Measurements from ENCODE around the gene ANKH.
"Not testable (repeated sequence)": the region's sequence is repeated elsewhere in the genome, so short reads cannot be mapped to it uniquely, and the experiment has no call there.

The ANKH gene

GRCh38 chr5:14871214-14872069, at the start of gene ANKH:
ANKH (minus strand) TSS chr5:14871778; CDS start chr5:14871447, 331 bp downstream.
- intact Hi-C loops (cut with micrococcal nuclease): loop anchor here (2.0 to 5.0 kb wide), 5 partner anchors 59 to 204 kb away; no protein-coding TSS in a partner anchor
- Mint-ChIP-seq H3K27me3 (peaks cover 27% of the 10 kb centered on the region), H3K36me3 (ENCODE audit: low read depth) (peaks cover 19% of the 10 kb centered on the region), H3K27ac (peak within 1 kb of the TSS; percentile 83), H3K4me1 (ENCODE audit: low read depth) (peaks cover 21% of the 10 kb centered on the region), H3K9me3 (no peaks in the 10 kb centered on the region), H3K4me3 (peak within 1 kb of the TSS; percentile 93)

GRCh38 chr5:14920121-14920520, 48.5 kb upstream of the ANKH start:
- intact Hi-C loops (cut with micrococcal nuclease): no loop called here

DNA sequence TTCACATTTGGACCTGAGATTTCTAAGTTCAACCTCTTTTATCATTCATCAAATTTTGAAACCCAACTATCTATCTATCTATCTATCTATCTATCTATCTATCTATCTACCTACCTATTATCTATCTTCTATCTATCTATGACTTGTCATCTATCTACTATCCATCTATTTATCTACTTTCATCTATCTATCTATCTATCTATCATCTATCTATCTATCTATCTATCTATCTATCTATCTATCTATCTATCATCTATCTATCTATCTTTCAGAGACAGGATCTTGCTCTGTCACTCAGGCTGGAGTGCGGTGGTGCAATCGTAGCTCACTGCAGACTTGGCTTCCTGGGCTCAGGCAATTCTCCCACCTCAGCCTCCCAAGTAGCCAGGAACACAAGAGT, 47.5 kb upstream of the ANKH start:
- H3K9me3 Mint-ChIP-seq; H3K36me3 Mint-ChIP-seq (ENCODE audit: low read depth); intact Hi-C loops (cut with micrococcal nuclease); H3K4me3 Mint-ChIP-seq; H3K4me1 Mint-ChIP-seq (ENCODE audit: low read depth); H3K27ac Mint-ChIP-seq: not testable (repeated sequence)
- H3K27me3 Mint-ChIP-seq: peaks cover 13% of the 10 kb centered on the region

More at GRCh38 chr5:14920121-14920520, 48.5 kb upstream of the ANKH start:
- Mint-ChIP-seq H3K36me3 (ENCODE audit: low read depth) (no peaks in the 10 kb centered on the region), H3K4me3 (no peak overlapping the region), H3K4me1 (ENCODE audit: low read depth) (no peaks in the 10 kb centered on the region), H3K27me3 (peaks cover 16% of the 10 kb centered on the region), H3K27ac (no peak overlapping the region), H3K9me3 (no peaks in the 10 kb centered on the region)

GRCh38 chr5:14917719-14918118, 46.1 kb upstream of the ANKH start:
- Mint-ChIP-seq H3K4me3 (no peak overlapping the region), H3K36me3 (ENCODE audit: low read depth) (no peaks in the 10 kb centered on the region), H3K9me3 (no peaks in the 10 kb centered on the region), H3K27ac (no peak overlapping the region), H3K27me3 (peaks cover 13% of the 10 kb centered on the region), H3K4me1 (ENCODE audit: low read depth) (no peaks in the 10 kb centered on the region)
- intact Hi-C loops (cut with micrococcal nuclease): no loop called here

- H3K9me3 Mint-ChIP-seq: no peaks in the 10 kb centered on the region
- H3K4me3 Mint-ChIP-seq: no peak overlapping the region
- no peaks in the 10 kb centered on the region for H3K4me1 Mint-ChIP-seq (ENCODE audit: low read depth)
- H3K27ac Mint-ChIP-seq: no peak overlapping the region
- H3K27me3 Mint-ChIP-seq: peaks cover 12% of the 10 kb centered on the region
- intact Hi-C loops (cut with micrococcal nuclease): no loop called here
- no peaks in the 10 kb centered on the region for H3K36me3 Mint-ChIP-seq (ENCODE audit: low read depth)
Observed at GRCh38 chr5:14915291-14915952, 43.8 kb upstream of the ANKH start.

DNA sequence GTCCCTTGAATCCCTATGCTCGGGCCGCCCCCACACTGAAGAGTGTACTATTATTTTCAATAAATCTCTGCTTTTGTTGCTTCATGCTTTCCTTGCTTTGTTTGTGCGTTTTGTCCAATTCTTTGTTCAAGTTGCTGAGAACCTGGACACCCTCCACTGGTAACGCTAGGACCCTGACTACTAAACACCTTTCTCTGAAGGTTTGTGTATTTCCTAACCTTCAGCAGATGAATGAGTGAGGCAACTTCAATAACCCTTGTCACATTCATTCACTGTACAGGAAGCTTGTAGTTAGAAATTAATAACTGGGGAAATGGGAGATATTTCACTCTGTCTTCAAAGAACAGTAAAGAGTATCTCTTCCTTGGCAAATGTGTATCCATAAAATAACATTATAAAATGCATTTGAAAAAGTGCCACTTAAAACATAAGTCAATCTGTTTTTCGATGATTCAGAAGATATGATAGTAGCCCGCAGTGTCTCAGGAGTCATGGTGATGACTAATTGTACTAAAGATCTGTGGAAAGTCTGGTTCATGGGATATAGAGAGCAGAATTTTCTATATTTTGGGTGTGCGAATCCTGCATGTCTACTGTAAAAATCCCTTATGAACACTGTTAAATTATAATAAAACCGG, 43.2 kb upstream of the ANKH start:
- no peaks in the 10 kb centered on the region for H3K9me3 Mint-ChIP-seq
- intact Hi-C loops (cut with micrococcal nuclease): no loop called here
- no peaks in the 10 kb centered on the region for H3K36me3 Mint-ChIP-seq (ENCODE audit: low read depth)
- H3K27ac Mint-ChIP-seq: no peak overlapping the region
- H3K27me3 Mint-ChIP-seq: peaks cover 13% of the 10 kb centered on the region
- H3K4me1 Mint-ChIP-seq (ENCODE audit: low read depth): no peaks in the 10 kb centered on the region
- H3K4me3 Mint-ChIP-seq: no peak overlapping the region

- intact Hi-C loops (cut with micrococcal nuclease): no loop called here
- H3K9me3 Mint-ChIP-seq: no peaks in the 10 kb centered on the region
- peaks cover 13% of the 10 kb centered on the region for H3K27me3 Mint-ChIP-seq
- H3K36me3 Mint-ChIP-seq (ENCODE audit: low read depth): no peaks in the 10 kb centered on the region
- no peaks in the 10 kb centered on the region for H3K4me1 Mint-ChIP-seq (ENCODE audit: low read depth)
- no peak overlapping the region for H3K4me3 Mint-ChIP-seq
- H3K27ac Mint-ChIP-seq: no peak overlapping the region
Observed at GRCh38 chr5:14914193-14914592, 42.6 kb upstream of the ANKH start.

- intact Hi-C loops (cut with micrococcal nuclease): no loop called here
- no peak overlapping the region for H3K27ac Mint-ChIP-seq
- H3K9me3 Mint-ChIP-seq: no peaks in the 10 kb centered on the region
- peaks cover 15% of the 10 kb centered on the region for H3K27me3 Mint-ChIP-seq
- no peak overlapping the region for H3K4me3 Mint-ChIP-seq
- H3K36me3 Mint-ChIP-seq (ENCODE audit: low read depth): no peaks in the 10 kb centered on the region
- H3K4me1 Mint-ChIP-seq (ENCODE audit: low read depth): no peaks in the 10 kb centered on the region
Observed at GRCh38 chr5:14913096-14913495, 41.5 kb upstream of the ANKH start.

DNA sequence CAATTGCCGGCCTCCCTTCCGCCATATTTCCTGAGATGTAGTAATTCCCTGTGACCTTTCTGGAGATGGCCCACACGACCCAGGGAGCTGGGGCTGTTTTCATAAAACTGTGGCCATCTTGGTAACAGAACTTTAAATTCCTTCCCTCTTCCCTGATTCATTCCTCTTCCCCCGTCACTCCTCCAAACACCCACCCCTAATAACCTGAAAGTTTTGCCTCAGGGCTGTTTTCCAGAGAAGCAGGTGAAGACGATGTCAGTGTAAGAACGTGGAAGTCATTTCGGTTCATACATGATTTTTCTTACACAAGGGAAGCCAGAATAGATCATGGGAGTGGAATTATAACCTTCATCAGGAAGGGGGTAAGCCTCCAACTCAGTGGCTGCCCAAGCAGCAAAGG, 40.6 kb upstream of the ANKH start:
- H3K36me3 Mint-ChIP-seq (ENCODE audit: low read depth): no peaks in the 10 kb centered on the region
- intact Hi-C loops (cut with micrococcal nuclease): no loop called here
- H3K9me3 Mint-ChIP-seq: no peaks in the 10 kb centered on the region
- H3K4me1 Mint-ChIP-seq (ENCODE audit: low read depth): no peaks in the 10 kb centered on the region
- no peak overlapping the region for H3K4me3 Mint-ChIP-seq
- H3K27ac Mint-ChIP-seq: no peak overlapping the region
- H3K27me3 Mint-ChIP-seq: peaks cover 12% of the 10 kb centered on the region

GRCh38 chr5:14909369-14909768, 37.8 kb upstream of the ANKH start:
- intact Hi-C loops (cut with micrococcal nuclease): no loop called here
- no peaks in the 10 kb centered on the region for H3K4me1 Mint-ChIP-seq (ENCODE audit: low read depth)
- no peak overlapping the region for H3K27ac Mint-ChIP-seq
- no peak overlapping the region for H3K4me3 Mint-ChIP-seq
- peaks cover 14% of the 10 kb centered on the region for H3K27me3 Mint-ChIP-seq
- H3K36me3 Mint-ChIP-seq (ENCODE audit: low read depth): no peaks in the 10 kb centered on the region
- H3K9me3 Mint-ChIP-seq: no peaks in the 10 kb centered on the region

- Mint-ChIP-seq H3K4me1 (ENCODE audit: low read depth) (no peaks in the 10 kb centered on the region), H3K27me3 (peaks cover 14% of the 10 kb centered on the region), H3K27ac (no peak overlapping the region), H3K36me3 (ENCODE audit: low read depth) (no peaks in the 10 kb centered on the region), H3K4me3 (no peak overlapping the region), H3K9me3 (no peaks in the 10 kb centered on the region)
- intact Hi-C loops (cut with micrococcal nuclease): no loop called here
Observed at GRCh38 chr5:14908172-14908571, 36.6 kb upstream of the ANKH start.

DNA sequence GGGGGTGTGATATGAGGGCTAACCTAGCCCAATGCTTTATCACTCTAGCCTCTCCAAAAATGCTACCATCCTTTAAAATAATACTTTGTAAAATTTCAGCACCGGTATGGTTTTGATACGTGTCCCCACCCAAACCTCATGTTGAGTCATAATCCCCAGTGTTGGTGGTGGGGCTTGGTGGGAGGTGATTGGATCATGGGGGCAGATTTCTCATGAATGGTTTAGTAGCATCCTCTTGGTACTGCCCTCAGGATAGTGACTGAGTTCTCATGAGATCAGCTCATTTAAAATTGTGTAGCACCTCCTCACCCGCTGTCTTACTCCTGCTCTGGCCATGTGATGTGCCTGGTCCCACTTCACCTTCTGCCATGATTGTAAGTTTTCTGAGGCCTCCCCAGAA, 35.0 kb upstream of the ANKH start:
- Mint-ChIP-seq H3K9me3 (no peaks in the 10 kb centered on the region), H3K36me3 (ENCODE audit: low read depth) (no peaks in the 10 kb centered on the region), H3K4me3 (no peak overlapping the region), H3K4me1 (ENCODE audit: low read depth) (peaks cover 2% of the 10 kb centered on the region), H3K27ac (no peak overlapping the region), H3K27me3 (peaks cover 14% of the 10 kb centered on the region)
- intact Hi-C loops (cut with micrococcal nuclease): no loop called here

DNA sequence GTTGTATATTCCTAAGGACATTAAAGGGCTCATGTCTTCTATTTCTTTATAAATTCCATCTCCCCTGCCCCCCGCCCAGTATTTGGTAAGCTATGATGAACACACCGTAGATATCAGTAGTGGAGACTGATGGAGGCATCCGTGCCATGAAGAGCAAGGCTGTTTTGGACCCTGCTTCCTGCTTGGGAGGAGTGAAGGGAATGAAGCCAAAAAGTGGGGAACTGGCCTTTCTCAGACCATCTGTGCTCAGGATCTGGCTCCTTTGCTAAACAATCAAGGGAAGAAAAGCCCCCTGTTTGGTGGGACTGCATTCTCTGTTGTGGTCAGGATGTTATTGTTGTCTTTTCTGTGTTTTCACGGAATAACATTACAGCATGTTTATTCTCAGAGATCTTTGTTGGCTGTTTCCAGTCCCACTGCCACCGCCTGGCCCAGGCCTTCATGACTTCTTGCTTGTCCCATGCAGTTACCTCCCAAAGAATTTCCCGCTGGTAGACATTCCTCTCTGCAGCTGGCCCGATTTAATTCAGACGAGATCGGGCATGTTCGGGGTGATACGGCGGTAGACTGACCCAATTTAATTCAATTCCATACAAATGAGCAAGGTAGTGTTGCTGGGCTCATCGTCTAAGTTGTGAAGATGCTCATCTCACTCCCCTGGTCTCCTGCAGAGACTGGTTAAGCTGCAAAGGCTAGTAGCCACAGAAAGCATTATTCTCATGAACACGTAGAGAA, 31.4 kb upstream of the ANKH start:
- H3K4me1 Mint-ChIP-seq (ENCODE audit: low read depth): peaks cover 12% of the 10 kb centered on the region
- intact Hi-C loops (cut with micrococcal nuclease): no loop called here

More for the DNA sequence above, 31.4 kb upstream of the ANKH start:
- H3K27me3 Mint-ChIP-seq: peaks cover 13% of the 10 kb centered on the region
- H3K9me3 Mint-ChIP-seq: no peaks in the 10 kb centered on the region
- no peak overlapping the region for H3K27ac Mint-ChIP-seq
- H3K4me3 Mint-ChIP-seq: no peak overlapping the region
- H3K36me3 Mint-ChIP-seq (ENCODE audit: low read depth): no peaks in the 10 kb centered on the region

Measured in dendritic cell treated with granulocyte-macrophage colony-stimulating factor and Interleukin-4, amounts not matched to agents 40 ng/mL and 50 ng/mL, for 4 days (primary cell).